Stomach (tissue), 4 donors: ENCODE results near the gene TENM4.

ENCODE experiments used
- CTCF ChIP-seq, 7 experiments: fragments of 450-650 bp in 4 of 7; fragments of 200-600 bp in 3 of 7; sonication (generic) in 3 of 7; IDR thresholded peaks; one replicate each; pipeline ENCODE4 v1.5.1; 2016 to 2019; ENCODE audit warnings: antibody characterized with exemption in 7 of 7, control low read depth in 2 of 7, mild to moderate bottlenecking in 1 of 7
- POLR2A ChIP-seq, 4 donors: fragments of 450-650 bp; IDR thresholded peaks; one replicate each; pipeline ENCODE4 v1.6.1; 2016; ENCODE audit warnings: antibody characterized with exemption in 4 of 4, control low read depth in 2 of 4, mild to moderate bottlenecking in 1 of 4, moderate library complexity in 1 of 4
- POLR2AphosphoS5 ChIP-seq, 3 donors: sonication (generic); formaldehyde crosslinking; IDR thresholded peaks; one replicate each; pipeline ENCODE4 v1.6.1; 2016; ENCODE audit warnings: antibody characterized with exemption in 3 of 3

DNA sequence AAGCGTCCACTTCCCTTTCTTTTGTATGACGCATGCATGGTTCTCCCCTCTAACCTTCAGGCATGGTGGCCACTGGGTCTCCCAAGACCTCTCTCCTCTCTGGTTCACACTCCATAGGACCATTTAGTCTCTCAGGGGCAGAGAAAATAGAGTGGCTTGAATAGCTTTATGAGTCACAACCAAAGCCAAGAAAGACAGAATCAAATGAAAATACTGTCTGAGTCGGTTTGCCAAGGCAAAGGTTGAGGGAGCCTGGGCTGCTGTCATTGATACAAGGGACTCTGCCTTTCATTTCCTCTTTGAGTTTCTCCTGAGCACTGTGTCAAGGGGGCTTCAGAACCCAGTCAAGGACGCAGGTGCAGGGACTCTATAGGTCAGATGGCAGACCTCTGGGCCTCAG, 44.2 kb downstream of the TENM4 start:
- TF ChIP-seq POLR2A (IDR thresholded peaks at IDR 0.05) (no peak), CTCF (IDR thresholded peaks at IDR 0.05) (no peak), POLR2AphosphoS5 (IDR thresholded peaks at IDR 0.05) (no peak)
